NCI-H1105 treated with DMSO at 0.1 percent for 48 hours (cell line): ENCODE results near the gene C2CD2L.
"Not testable (repeated sequence)": the region's sequence is repeated elsewhere in the genome, so short reads cannot be mapped to it uniquely, and the experiment has no call there.

Experiments
- DNase-seq: peaks from one replicate; lab custom pipeline; 2025; lab: John Stamatoyannopoulos, UW

C2CD2L gene

DNA sequence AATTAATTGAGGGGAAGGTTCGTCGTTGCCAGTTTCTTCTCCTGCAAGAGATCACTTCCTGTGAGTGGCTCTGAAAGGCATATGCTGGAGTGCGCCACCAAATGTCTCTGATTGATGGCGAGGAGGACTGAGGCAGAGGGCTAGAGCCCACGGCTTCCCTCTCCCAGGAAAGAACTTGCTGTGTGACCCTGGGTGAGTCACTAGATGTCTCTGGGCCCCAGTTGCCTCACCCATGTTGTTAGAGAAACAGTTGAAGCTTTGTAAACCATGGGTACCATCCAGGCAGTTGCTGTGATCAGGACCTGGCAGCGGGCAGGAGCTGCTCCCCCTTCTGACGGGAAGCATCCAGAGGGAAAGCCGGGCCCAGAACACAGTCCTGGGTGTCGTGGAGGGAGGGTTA, 44.9 kb downstream of the C2CD2L start:
- DNase-seq = no peak

DNA sequence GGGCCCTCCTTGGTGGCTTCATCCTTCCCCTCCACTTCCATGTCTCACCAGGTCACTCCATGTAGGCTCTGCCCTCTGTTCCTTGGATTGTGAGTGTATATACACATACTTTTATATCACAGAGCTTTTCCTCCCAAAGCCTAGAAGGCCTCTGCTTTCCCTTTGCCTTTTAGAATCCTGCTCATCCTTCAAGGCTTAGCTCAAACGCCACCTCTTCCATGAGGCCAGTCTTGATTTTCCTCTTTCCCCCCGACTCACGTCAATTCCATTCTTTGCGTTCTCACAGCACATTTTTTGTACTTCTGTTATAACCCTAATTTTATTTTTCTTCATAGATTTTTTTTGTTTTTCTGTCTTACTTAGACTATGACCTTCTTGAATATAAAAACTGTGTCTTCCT, 45.5 kb downstream of the C2CD2L start:
- DNase-seq = no peak

DNA sequence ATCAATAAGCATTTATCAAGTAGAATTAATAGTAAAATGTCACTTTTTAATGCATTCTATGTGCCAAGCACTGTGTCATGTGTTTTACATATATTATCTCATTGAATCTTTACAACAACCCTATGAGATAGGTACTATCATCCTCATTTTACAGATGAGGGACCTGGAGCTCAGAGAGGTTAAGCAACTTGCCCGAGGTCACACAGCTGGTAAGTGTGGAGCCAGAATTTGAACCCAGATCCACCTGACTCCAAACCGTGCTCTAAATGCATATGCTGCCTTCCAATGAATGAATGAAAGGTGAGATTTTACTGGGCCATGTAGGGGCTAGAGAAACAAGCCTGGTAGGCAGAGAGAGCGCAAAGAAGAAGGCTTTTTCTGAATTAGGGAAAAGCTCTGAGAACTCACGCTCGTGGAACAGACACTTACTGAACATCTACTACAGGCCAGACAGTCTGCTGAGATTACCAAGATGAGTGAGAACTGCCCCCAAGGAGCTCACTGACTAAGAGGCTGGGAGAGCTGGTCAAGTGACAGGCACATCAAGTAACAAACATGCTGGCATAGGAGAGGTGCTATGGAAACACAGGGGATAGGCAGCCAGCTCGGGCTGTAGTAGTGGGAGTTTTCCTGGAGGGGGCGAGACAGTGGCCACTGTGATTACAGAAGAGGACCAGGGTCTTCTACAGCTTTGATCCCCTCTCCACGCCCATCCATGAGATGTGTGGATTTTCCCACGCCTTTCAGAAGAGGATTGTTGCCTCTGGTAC, 46.1 kb downstream of the C2CD2L start:
- no peak for DNase-seq

DNA sequence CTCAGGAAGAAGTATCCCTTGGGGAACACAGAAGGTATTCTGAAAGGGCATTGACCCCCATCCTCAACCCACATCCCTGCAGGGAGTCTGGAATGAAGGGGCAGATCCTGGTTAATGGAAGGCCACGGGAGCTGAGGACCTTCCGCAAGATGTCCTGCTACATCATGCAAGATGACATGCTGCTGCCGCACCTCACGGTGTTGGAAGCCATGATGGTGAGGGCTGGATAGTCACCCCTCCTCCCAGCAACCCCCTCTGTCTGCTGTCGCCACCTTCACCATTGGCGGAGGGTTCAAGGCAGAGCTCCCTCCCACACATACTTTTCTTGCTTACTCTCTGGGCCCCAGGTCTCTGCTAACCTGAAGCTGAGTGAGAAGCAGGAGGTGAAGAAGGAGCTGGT, 47.0 kb downstream of the C2CD2L start:
- DNase-seq = no peak

DNA sequence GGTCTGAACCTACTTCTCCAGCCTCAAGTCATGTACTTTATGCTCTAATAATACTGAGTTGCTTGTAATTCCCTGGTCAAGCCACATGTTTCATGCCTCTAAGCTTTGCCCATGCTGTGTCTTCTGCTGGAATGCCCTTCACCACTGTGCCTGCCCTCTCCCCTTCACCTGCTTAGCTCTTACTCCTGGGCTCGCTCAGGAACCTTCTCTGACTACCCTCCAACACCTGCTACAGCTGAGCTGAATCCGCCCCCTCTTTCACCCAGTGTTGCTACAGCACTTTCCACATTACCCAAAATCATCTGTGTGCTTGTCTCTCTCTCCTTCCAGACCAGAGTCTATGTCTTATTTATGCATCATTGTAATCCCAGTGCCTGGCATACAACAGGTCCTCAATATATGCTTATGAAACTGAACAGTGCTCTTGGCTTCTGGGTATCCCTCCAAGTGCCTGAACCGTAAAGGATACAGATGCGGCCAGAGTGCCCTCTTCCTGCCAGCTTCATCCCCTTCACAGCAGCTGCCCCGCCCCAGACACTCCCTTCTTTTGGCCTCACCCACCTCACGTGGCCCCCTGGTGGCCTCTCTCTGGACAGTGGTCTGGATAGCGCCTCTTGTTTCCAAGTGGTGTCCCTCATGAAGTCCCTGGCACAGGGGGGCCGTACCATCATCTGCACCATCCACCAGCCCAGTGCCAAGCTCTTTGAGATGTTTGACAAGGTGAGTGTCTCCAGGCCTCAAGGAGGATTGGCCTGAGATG, 48.8 kb downstream of the C2CD2L start:
- no peak for DNase-seq

DNA sequence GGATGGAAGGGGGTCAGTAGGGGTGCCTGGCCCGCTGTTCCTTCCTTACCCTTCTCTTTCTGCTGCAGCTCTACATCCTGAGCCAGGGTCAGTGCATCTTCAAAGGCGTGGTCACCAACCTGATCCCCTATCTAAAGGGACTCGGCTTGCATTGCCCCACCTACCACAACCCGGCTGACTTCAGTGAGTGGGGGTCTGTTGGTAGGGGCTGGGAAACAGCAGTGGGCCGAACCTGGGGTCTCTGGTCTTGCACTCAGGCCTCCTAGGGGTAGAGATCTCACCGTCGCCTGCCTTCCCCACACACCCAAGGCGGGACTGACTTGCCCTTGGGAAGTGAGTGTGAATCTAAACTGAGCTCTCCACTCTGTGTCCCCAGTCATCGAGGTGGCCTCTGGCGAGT, 49.4 kb downstream of the C2CD2L start:
- no peak for DNase-seq

DNA sequence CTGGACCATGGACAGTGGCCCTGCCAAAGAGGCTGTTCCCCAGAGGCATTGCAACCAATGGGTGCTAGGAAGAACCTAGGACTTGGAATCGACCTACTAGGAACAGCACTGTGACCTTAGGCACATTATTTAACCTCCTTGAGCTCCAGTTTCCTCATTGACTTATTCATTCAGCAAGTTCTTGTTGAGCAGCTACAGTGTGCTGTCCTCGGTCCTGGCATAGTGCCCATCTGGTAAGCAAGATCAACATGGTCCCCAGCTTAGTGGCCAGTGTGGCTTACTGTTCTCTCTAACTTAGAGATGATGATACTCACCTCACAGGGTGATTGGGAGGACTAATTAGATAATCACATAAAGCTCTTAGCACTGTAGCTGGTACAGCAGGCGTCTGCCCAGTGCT, 49.9 kb downstream of the C2CD2L start:
- no peak for DNase-seq

DNA sequence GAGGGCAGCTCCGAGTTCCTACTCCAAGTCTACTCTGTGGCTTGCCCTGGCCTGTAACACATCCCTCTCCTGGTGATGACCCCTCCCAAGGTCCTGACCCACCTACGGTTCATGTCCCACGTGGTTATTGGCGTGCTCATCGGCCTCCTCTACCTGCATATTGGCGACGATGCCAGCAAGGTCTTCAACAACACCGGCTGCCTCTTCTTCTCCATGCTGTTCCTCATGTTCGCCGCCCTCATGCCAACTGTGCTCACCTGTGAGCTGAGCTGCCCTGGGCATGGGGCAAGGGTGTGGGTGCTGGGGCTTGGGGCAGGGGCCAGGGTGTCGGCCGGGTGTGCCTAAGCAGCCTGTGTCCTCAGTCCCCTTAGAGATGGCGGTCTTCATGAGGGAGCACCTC, 51.3 kb downstream of the C2CD2L start:
- no peak for DNase-seq

DNA sequence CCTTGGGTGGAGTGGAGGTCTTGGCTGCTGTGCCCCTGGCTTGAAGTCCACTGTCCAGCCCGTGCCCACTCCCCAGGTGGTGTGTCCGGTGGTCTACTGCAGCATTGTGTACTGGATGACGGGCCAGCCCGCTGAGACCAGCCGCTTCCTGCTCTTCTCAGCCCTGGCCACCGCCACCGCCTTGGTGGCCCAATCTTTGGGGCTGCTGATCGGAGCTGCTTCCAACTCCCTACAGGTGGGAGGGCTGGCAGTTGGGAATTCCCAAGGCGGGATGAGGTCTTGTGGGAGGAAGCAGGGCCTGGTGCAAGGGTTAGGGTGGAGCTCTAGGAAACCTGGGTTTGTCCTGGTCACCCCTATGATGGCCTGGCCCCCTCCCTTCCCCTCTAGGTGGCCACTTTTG, 53.0 kb downstream of the C2CD2L start:
- DNase-seq = no peak

DNA sequence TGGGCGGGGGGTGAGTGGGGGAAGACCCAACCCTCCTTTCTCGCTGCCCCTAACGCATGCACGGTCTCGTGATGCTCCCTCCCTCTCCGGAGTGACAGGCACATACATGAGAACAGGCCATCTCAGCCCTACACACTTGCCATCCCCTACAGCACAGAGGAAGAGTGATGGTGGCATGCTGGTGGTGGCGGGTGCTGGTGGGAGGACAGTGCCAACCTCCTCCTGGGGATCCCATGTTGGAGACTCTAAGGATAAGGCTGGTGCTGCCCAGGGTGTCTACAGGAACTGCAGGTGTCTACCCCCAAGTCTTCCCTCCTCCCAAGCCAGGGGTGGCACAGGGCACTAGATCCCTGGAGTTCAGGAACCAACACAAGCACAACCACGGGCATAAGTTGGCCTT, 54.7 kb downstream of the C2CD2L start:
- DNase-seq = no peak

DNA sequence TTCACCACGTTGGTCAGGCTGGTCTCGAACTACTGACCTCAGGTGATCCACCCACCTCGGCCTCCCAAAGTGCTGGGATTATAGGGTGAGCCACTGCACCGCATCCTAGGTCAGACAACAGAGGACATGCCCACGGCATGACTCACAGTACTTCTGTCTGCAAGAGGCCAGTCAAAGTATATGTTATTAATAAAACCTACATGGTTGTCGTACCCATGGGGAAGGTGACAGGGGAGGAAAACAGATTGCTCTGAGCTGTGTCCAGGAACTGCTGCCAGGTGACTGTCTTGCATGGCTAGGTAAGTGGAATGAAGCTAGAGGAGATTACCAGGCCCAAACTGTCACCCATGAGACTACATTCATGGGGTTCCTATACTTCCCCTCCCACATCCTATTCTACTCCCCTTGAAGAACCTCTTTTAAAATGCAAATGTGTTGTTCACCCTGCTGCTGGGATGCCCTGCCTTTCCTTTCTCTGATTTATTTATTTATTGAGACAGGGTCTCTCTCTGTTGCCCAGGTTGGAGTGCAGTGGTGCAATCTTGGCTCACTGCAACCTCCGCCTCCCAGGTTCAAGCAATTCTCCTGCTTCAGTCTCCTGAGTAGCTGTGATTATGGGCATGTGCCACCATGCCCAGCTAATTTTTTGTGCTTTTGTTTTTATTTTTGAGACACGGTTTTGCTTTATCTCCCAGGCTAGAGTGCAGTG, 59.4 kb downstream of the C2CD2L start:
- no peak for DNase-seq

DNA sequence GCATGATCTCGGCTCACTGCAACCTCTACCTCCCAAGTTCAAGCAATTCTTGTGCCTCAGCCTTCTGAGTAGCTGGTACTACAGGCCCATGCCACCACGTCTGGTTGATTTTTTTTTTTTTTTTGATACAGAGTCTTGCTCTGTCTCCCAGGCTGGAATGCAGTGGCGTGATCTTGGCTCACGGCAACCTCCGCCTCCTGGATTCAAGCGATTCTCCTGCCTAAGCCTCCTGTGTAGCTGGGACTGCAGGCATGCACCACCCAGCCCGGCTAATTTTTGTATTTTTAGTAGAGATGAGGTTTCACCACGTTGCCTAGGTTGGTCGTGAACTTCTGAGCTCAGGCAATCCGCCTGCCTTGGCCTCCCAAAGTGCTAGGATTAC, 59.9 kb downstream of the C2CD2L start:
- not testable (repeated sequence) for DNase-seq

DNA sequence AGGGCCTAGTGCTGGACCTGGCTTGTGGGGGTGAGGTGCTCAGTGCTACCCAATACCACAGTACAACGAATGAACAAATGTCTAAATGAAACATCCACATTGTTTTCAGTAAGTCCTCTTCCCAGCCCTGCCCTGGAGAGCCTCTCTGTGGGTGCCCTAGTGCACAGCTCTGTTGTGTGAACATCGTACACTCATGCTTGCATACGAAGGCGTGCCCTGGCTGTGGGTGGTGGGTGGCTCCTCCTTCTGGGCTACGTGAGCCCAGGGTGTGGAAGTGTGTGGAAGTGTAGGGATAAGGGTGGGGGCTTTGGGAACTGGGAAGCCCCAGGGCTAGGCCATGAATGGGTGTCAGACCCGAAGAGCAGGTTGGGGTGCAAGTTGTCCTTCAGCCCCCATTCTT, 60.8 kb downstream of the C2CD2L start:
- no peak for DNase-seq
